ENCODE measurements around the gene TMPRSS9.

The TMPRSS9 gene

DNA sequence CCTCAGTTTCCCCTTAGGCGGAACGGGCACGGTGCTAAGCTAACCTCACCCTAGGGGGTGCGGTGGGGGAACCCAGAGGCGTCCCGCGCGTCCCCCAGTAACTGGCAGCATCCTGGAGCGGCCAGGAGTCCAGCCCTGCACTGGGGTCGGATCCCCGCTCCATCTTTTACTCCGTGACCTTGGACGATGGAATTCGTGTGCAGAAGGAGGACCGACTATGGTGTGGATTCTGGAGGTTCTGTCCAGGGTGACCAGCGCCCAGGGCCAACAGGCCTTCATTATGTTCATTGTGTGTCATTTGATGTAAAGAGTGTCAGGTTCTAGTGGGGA is 31.0 kb upstream of the TMPRSS9 start:
- no peak for DNase-seq (ENCODE audit: low spot score)
- no peak for FAIRE-seq

DNA sequence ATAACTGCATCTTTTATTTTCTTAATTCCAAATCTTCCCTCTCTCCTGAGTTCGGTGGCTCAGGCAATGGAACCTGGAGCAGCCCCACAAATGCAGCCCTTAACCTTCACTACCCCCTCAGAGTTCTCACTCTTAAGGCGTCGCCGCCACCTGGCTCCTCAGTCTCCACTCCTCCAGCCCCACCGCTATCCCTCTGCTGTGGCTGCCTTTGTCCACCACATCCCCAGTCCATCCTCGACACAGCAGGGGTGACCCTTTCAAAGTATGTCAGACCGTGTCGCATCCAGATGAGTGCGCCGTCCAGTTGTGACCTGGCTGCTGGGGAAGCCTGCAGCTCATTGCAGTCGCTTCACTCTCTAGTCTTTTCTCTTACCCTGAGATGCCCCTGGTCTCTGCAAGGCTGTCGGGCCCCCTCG is 30.6 kb upstream of the TMPRSS9 start:
- no peak for FAIRE-seq
- no peak for DNase-seq (ENCODE audit: low spot score)

DNA sequence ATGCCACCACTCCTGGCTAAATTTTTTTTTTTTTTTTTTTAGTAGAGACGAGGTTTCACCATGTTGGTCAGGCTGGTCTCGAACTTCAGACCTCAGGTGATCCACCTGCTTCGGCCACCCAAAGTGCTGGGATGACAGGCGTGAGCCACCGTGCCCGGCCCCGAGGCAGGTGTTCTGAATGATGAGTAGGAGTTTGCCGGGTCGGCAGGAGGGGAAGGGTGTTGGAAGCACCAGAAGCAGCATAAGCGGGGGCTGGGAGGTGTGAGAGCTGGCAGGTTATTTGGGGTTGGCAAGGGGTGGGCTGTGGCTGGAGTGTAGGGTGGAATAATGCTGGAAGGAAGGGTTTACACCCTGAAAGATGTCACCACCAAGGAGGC is 29.8 kb upstream of the TMPRSS9 start:
- FAIRE-seq (no peak), DNase-seq (ENCODE audit: low spot score) (no peak)

DNA sequence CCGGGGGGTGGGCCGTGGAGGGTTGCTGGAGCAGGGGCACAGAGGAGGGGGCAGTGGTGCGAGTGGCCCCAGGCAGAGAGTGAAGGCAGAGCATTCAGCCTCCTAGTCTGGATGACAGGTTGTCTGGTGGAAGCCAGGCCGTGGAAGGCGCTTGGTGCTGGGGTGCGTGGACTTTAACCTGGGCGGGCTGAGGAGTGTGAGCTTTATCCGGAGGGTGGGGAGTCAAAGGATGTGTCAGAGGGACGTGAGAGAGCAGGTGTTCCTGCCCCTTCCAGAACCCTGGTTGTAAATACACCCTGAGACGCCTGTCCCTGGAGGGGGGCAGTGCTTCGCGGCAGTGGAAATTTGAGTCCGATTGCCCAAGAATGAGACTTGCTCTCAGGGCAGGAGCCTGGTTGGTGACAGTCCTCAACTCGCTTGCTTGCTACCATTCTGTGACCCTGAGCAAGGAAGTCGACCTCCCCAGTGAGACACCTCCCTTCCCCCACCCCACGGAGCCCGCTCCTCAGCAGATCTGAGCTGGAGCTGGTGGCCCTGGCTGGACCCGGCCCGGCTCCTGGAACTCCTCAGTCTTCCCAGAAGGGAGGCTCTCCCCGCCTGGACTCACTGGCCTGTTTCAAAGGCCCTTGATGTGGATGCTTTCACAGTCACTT is 29.3 kb upstream of the TMPRSS9 start:
- FAIRE-seq (no peak), DNase-seq (ENCODE audit: low spot score) (no peak)

DNA sequence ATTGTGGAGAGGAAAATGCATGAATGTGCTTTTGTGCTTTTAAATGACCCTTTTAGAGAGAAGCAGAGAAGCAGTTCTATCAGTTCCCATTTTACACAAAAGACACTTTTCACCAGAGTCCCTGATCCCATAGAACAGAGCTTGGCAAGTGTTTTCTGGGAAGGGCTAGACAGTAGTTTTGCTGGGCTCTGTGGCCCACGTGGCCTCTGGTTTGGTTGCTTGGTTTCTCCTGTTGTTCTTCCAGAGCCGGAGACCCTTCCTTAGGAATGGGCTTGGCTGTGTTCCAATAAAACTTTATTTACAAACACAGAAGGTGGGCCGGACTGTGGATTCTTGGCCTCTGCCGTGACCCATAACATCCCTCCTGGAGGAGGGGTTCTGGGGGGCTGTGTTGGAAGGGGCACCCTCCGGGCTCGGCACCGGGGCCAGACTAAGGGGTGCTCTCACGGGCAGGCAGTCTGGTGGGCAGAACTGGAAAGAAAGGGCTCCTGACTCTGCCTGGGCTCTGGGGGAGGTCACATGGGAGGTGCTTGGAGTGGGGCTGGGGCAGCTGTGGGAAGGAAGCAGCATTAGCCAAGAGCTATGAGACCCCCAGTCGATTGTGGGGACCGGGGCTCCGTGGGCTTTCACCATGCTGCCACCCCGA is 28.3 kb upstream of the TMPRSS9 start:
- DNase-seq (ENCODE audit: low spot score) (no peak), FAIRE-seq (no peak)

DNA sequence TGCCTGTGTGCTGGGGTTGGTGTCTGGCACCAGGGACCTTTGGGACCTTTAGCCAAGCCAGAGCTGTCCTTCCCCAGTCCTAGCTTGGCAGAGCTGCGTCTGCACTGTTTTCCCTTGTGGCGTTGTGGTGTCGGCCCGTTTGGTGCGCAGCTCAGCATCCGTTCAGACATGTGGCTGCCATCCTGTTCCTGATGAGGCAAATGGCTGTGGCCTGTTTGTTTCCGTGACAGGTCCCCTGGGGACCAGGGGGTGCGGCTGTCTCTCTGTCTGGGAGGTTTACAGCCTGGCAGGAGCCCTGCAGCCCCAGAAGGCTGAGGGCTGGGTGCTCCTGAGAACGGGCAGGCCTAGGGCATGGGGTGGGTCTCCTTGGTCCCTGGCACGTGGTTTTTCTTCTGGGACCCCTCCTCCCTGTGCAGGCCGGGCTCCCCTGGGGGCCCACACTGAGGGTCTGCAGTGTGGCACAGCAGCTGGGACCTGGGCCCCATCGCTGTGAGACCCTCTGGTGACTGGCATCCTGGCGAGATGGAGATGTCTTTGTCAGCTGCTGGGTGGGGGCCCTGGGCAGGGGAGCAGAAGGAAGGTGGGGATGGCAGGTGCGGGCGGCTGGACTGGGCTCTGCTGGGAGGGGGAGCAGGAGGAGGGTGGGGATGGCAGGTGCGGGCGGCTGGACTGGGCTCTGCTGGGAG is 27.6 kb upstream of the TMPRSS9 start:
- DNase-seq (ENCODE audit: low spot score) (no peak), FAIRE-seq (no peak)

DNA sequence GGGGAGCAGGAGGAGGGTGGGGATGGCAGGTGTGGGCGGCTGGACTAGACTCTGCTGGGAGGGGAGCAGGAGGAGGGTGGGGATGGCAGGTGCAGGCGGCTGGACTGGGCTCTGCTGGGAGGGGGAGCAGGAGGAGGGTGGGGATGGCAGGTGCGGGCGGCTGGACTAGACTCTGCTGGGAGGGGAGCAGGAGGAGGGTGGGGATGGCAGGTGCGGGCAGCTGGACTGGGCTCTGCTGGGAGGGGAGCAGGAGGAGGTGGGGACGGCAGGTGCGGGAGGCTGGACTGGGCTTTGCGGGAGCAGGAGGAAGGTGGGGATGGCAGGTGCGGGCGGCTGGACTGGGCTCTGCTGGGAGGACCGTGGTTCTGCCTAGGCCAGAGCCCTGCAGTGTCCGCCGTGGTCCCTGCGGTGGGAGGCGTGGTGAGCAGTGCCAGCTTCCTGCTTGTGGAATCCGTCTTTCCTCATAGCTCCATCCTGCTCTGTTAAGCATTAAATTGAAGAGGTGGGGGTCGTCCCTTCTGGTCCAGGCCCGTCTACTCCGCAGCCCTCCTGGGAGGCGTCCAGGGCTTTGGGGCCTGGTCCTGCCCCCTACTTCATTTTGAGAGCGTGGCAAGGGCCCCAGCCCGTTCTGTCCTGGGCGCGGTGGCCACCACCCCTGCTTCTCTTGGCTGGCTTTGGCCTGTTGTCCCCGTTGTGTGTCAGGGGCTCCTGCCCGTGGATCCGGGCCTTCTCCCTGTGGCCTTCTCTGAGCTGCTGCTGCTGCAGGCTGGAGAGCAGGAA is 26.8 kb upstream of the TMPRSS9 start:
- no peak for DNase-seq (ENCODE audit: low spot score)
- no peak for FAIRE-seq

DNA sequence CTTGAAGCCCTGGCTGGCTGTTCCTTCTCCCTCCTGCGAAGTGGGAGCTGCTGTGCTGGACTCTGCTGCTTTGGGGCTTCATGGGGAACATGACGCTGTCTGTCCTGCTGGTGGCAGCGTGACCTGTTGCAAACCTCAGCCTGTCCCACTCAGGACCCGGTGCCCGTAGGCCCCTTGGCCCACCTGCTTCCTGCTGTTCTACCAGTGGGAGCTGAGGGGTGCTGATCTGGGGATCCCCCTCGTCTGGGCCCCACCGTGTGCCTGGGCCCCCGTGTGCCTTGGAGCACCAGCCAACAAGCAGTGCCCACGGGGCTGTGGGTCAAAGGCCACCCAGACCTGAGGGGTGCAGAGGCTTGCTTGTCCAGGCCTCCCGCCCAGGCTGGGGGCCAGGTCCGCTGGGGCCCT is 26.3 kb upstream of the TMPRSS9 start:
- DNase-seq (ENCODE audit: low spot score): no peak

DNA sequence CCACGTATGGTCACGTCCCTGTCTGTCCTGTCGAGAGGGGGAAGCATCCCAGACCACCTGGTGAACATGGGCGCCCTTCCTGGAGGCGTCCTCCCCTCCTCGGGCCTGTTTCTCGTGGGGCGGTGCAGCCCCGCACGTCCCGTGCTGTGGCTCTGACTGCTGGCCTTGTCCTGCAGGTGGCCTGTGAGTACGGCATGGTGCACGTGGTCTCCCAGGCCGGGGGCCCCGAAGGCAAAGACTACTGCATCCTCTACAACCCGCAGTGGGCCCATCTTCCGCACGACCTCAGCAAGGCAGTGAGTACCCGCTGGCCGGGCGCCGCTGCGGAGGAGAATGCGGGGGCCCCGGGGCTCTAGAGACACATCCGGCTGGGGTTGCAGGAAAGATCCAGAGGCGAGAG is 25.6 kb upstream of the TMPRSS9 start:
- DNase-seq (ENCODE audit: low spot score) (no peak), FAIRE-seq (no peak)

More for the DNA sequence above, 26.3 kb upstream of the TMPRSS9 start:
- no peak for FAIRE-seq

DNA sequence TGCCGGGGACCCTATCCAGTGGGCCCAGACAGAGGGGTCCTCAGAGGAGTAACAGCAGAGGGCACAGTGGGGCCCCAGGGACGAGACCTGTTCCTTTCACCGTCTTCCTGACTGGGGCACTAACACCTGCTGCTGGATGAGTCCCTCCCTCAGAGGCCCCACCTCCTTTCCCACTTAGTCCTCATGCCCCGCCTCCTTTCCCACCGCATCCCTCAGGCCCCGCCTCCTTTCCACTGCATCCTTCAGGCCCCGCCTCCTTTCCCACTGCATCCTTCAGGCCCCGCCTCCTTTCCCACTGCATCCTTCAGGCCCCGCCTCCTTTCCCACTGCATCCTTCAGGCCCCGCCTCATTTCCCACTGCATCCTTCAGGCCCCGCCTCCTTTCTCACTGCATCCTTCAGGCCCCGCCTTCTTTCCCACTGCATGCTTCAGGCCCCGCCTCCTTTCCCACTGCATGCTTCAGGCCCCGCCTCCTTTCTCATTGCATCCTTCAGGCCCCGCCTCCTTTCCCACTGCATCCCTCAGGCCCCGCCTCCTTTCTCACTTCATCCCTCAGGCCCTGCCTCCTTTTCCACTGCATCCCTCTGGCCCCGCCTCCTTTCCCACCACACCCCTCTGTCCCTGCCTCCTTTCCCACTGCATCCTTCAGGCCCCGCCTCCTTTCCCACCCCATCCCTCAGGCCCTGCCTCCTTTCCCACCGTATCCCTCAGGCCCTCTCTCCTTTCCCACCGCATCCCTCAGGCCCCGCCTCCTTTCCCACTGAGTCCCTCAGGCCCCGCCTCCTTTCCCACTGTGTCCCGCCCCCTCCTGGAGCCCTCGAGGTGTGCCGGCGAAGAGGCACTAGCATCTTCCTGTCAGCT is 24.8 kb upstream of the TMPRSS9 start:
- DNase-seq (ENCODE audit: low spot score): no peak
- FAIRE-seq: no peak

DNA sequence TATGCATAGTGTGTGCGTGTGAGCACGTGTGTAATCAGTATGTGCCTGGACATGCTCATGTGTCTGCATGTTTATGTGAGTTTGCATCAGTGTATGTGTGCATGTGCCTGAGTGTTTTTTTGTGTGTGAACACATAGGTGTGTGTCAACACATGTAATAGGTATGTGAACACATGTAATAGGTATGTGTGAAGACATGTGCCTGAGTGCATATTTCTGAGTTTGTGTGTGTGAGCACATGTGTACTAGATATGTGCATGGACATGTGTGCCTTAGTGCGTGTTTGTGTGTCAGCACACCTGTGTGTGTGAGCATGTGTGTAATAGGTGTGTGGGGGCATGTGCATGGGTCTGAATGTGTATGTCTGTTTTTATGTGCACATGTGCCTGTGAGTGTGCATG is 24.2 kb upstream of the TMPRSS9 start:
- no peak for FAIRE-seq
- no peak for DNase-seq (ENCODE audit: low spot score)

DNA sequence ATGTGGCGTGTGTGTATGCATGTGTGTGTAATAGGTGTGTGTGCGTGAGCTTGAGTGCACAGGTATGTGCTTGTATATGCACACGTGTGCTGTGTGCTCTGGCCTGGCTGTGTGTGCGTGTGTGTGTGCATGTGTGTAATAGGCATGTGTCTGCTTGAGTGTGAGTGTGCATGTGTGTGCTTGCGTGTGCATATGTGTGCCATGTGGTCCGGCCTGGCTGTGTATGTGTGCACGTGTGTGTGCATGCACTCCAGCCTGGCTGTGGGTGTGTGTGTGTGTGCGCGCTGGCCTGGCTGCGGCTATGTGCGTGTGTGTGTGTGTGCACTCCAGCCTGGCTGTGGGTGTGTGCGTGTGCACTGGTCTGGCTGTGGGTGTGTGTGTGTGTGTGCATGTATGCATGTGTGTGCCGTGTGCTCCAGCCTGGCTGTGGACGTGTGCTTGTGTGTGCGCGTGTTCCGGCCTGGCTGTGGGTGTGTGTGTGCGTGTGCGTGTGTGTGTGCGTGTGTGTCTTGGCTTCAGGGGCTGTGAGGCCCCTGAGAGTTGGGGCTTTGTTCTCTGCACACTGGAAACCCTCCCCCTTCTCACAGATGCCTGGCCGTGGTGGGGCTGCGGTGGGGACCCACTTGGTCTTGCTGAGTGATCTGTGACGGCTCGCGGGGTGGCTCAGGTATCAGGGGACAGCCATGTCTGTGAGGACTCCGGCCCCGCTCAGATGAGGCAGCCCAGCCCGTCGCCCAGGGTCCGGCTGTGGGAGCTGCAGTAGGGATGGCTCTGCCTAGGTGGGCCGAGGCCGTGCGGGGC is 23.3 kb upstream of the TMPRSS9 start:
- DNase-seq (ENCODE audit: low spot score) (no peak), FAIRE-seq (no peak)

DNA sequence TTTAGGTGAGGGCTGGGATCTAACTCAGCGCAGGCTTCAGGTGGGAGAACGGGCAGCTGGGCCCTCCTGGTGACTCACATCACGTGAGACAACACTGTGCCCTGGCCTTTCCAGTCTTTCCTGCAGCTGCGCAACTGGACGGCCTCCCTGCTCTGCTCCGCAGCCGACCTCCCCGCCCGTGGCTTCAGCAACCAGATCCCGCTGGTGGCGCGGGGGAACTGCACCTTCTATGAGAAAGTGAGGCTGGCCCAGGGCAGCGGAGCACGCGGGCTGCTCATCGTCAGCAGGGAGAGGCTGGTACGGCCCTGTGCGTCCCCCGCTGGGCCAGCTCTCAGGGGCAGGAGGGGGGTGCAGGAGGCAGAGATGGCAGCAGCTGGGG is 22.7 kb upstream of the TMPRSS9 start:
- no peak for DNase-seq (ENCODE audit: low spot score)
- no peak for FAIRE-seq

DNA sequence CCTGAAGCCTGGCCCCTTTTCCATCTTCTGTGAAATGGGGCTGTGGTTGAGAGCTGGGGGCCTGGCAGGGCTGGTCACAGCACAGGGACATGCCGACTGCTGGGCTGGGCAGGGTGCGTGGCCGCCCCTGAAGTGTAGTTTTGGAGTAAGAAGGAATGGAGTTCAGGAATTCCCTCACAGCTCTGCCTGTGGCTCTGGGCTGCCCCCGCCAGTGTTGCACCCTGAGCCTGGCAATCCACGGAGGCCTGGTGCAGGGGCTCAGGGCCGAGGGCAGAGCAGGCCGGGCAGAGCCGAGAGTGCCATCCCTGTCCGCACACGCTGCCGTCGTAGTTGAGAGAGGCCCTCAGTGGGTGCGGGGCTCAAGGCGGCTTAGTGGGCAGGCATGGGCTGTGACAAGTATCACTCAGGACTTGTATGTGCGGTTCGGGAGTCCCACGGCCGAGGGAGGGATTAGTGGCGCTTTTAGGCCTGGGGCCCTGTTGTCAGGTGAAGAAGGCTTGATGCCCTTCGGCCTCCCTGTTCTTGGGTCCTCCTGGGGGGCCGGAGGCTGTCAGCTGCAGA is 21.9 kb upstream of the TMPRSS9 start:
- no peak for FAIRE-seq
- no peak for DNase-seq (ENCODE audit: low spot score)

DNA sequence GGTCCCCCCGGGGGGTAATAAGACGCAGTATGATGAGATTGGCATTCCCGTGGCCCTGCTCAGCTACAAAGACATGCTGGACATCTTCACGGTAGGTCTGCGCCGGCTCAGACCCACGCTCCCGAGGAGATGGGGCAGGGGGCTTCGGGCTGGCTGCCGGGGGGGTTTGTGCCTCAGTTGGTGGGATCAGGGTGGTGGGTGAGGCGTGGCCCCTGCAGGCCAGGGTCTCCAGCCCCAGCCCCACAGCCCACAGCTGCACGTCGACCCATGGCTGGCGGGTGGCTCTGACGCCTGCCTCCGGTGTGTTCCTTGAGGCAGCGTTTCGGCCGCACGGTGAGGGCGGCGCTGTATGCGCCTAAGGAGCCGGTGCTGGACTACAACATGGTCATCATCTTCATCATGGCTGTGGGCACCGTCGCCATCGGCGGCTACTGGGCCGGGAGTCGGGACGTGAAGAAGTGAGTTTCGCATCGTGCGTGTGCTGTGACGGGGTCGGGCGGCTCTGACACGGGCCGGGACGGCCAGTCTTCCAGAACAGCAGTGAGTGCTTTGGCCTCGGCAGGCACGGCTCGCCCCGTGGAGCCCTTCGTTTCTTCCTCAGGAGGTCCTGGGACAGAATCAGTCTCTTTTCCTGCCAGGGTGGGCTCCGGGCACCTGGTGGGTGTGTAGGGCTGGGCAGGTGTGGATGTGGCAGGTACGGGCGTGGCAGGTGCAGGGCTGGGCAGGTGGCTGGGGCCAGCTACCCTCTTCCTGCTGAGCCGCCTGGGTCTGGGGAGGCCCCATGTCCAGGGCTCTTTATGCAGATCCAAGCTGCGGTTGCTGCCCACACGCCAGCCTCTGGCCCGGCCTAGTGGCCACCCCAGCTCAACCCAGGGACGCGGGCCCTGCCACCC is 21.1 kb upstream of the TMPRSS9 start:
- no peak for FAIRE-seq
- no peak for DNase-seq (ENCODE audit: low spot score)

DNA sequence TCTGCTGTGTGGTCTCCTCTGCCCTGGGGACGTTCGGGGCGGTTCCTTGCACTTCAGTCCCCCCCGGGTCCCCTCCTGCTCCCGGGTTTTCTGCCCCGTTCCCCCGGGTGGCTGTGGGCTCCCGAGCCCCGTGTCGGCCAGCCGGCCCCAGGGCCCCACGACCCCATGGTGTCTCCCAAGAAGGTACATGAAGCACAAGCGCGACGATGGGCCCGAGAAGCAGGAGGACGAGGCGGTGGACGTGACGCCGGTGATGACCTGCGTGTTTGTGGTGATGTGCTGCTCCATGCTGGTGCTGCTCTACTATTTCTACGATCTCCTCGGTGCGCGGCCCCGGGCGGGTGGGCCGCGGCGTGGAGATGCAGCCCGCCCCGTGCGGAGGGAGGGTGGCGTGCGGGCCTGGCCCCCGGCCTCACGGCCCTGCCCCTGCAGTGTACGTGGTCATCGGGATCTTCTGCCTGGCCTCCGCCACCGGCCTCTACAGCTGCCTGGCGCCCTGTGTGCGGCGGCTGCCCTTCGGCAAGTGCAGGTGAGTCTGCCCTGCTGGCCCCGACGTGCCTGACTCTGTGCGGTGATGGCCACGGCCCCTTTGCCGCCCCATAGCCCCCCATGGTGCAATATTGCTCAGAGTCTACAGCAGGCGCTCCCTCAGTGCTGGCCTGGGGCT is 20.3 kb upstream of the TMPRSS9 start:
- no peak for FAIRE-seq
- no peak for DNase-seq (ENCODE audit: low spot score)

DNA sequence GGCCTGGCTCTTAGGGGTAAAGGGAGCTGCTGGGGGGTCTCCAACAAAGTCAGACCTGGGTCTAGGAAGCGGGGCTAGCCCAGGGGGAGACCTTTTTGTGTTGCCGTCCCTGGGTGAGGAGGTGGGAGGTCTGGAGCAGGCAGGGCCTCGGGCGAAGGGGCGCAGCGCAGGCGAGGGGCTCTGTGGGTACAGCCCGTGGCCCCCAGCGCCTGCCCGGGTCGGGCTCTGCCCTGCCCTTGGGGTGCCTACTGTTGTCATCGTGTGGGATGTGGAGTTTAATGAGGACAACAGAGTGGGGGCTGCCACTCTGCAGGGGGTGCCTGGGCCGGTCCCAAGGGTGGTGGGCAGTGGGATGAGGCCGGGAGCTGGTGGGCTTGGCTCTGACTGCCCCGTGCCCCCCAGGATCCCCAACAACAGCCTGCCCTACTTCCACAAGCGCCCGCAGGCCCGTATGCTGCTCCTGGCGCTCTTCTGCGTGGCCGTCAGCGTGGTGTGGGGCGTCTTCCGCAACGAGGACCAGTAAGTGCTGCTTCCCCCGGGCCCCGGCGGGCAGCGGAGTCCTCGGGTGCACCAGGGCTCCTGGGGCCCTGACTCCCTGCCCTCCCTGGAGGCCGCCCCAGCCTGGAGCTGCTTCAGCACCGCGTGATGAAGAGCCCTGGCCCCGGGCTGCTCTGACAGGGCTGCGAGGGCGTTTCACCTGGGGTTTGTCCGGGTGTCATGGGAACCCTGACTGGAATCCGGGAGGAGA is 19.4 kb upstream of the TMPRSS9 start:
- no peak for DNase-seq (ENCODE audit: low spot score)
- FAIRE-seq: no peak

DNA sequence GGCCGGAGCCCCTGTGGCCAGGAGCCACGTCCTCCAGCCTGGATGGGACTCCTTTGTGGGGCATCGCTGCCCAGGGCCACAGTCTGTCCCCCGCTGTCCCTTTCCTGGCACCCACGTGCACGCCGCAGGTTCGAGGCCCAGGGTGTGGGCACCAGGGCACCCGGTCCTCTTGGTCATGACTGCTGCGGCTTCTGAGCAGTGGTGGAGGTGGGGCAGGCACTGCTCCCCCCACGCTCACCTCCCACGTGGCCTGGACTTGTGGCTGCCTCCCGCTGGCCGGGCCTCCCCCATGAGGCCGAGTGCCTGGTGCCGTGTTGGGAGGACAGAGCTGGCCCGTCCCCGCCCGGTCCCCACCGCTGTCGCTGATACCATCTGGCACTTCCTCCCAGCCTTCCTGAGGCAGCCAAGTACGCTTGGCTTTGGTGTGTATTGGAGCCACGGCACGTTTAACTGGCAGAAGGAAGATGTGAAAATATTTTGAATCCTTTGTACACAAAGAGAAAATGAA is 18.8 kb upstream of the TMPRSS9 start:
- DNase-seq (ENCODE audit: low spot score) (no peak), FAIRE-seq (no peak)
